Stimulated activated CD4-positive, alpha-beta T cell treated with anti-CD3 and anti-CD28 coated beads, Interleukin-2, amount 100 ng/mL, for 48 hours (primary cell): Measurements from ENCODE around the gene IARS2.
"Not testable (repeated sequence)": the region's sequence is repeated elsewhere in the genome, so short reads cannot be mapped to it uniquely, and the experiment has no call there.

ENCODE experiments used
- DNase-seq, 2 donors: peaks; one replicate each; pipeline ENCODE4 v3.0.0-alpha.2; 2020

The IARS2 gene

DNA sequence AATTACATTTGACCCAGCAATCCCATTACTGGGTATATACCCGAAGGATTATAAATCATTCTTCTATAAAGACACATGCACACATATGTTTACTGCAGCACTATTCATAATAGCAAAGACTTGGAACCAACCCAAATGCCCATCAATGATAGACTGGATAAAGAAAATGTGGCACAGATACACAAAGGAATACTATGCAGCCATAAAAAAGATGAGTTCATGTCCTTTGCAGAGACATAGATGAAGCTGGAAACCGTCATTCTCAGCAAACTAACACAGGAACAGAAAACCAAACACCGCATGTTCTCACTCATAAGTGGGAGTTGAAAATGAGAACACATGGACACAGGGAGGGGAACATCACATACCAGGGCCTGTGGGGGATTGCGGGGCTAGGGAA, 76.0 kb downstream of the IARS2 start:
- not testable (repeated sequence) for DNase-seq

DNA sequence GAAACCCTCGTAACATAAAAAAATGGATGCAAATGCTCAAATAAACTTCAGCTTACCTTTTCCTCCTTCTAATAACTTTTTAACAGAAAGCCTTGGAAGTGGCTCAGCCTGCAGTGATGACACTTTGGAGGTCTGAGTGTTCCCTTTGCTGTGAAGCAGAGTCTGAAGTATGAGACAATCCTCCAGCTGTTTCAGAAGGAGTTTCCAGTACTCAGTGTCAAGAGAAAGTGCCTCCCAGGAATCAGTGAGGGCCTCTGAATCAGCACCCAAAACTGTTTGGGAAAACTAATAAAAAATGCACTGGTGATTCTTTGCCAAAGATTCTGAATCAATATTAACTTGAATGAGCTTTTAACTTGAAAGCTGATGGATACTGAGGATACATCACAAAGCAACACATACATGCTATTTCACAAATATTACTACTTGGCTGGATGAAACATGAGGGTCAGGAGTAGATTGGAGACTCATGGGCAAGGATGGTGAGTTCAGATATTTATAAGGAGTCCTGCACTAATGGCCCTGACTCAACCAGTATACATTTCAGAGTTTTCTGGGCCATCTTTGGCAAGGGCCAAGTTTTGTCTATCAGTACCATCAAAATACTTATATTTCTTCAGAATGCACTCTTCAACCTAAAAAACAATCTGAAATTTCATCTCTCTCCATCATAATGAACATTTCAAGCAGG, 77.0 kb downstream of the IARS2 start:
- DNase-seq: no peak

DNA sequence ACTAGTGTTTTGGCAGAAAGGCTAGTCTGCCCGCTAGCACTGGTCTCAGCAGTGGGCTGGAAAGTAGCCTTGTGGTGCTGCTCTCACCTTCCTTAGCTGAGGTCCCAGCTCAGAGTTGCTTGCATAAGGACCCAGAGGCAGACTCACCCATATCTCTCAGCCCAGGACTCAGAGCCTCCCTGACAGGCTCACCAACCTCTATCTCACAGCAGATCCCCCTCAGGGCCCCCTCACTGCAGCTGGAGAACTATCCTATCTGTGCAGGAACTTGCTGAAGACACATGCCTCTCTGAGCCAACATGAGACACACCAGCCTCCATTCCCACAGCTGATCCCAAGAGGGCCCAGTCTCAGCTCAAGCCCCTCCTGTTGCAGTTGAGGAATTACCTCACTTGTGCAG, 82.6 kb downstream of the IARS2 start:
- no peak for DNase-seq

- DNase-seq: no peak
These were observed 88.2 kb downstream of the IARS2 start for GRCh38 chr1:220182111-220182510.

DNA sequence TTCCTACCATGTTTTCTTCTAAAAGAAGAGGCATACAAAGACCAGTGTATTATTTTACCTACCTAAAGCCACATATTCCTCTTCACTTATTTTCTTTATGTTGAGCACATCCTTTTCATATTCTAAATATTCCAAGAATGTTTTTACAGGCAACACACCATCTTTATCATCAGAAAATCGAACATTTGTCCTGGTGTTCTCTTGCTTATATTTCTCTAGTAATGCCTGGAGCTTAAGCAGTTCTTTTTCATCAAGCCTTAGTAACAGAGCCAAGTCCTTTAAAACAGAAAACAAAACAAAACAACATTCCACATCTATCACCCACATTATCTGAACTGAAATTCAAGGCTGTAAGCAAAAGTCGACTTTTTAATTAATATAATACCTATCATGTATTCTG, 88.7 kb downstream of the IARS2 start:
- no peak for DNase-seq

GRCh38 chr1:220184506-220184905, 90.6 kb downstream of the IARS2 start:
- DNase-seq: no peak

DNA sequence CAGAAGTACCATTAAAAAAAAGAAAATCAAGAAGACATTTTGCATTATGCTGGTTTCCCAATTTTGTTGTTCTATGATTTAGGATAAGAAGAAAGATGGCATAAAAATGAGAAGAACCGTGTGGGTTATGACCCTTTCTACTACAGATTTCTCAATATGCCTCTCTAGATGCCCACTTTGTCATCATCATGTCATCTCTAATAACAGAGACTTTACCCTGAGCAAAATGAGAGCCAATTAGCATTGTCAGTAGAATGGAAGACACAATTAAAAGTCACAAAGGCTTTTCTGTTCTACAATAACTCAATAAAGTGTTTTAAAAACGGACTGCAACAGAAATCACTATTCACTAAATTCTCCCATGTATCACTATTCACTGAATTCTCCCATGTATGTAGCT, 92.8 kb downstream of the IARS2 start:
- DNase-seq: no peak

- no peak for DNase-seq
These were observed 94.6 kb downstream of the IARS2 start for GRCh38 chr1:220188538-220188937.

DNA sequence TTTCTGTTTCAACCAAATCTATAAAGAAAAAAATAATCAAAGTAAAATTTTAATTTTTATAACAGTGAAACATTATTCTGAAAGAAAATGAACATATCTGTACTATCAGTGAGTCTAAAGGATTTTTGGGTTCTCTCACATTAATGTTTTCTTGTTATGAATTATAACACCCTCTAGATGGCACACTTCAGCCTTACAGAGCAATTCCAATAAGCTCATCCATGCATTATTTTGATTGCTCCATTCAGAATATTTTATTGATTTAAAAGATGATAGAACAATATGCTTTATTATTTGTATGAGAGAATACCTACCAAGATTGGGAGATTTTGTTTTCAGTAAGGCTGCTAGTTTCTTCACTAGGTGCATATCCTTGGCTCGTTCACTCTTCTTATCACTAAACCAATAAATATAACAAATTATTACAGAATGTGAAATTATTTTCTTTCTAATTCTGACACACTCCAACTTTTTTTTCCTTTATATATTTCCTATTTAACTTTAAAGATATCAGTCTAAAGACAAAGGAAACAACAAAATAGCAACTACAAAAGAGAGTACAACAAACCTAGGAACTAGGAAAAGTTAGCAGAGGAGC, 95.9 kb downstream of the IARS2 start:
- no peak for DNase-seq

DNA sequence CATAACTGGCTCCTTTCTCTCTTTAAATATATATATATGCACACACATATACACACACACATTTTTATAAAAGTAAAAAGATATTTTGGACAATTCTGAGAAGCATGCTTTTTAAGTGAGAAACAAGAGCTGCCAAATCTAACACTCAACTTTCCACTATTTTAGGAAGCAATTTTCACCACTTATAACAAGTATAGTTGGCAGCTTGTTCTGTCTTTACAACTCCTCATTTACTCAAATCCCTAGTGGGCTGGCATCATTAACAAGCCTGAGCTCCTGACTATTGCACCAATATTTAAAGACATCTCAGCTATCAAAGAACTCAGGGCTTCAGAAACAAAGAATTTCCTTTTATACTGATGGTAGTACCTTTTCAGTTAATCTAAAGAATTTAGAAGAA, 101.8 kb downstream of the IARS2 start:
- DNase-seq: no peak
